GM21381 (cell line): ENCODE results near the gene RNF141.

ENCODE experiments used
- ATAC-seq: cut with Tn5 transposase; IDR thresholded peaks from one replicate; pipeline ENCODE4 v1.9.1; 2021; ENCODE audit warnings: mild to moderate bottlenecking, moderate library complexity; ENCODE audit not compliant: unreplicated experiment

Gene RNF141

GRCh38 chr11:10561947-10562346, 21.0 kb upstream of the RNF141 start:
- no peak for ATAC-seq

GRCh38 chr11:10561043-10561818, 20.2 kb upstream of the RNF141 start:
- no peak for ATAC-seq

- ATAC-seq = no peak
These were observed 17.3 kb upstream of the RNF141 start for GRCh38 chr11:10558288-10558687.

GRCh38 chr11:10556590-10556989, 15.6 kb upstream of the RNF141 start:
- no peak for ATAC-seq

GRCh38 chr11:10551845-10552352, 10.9 kb upstream of the RNF141 start:
- no peak for ATAC-seq

GRCh38 chr11:10551290-10551592, 10.3 kb upstream of the RNF141 start:
- ATAC-seq = no peak

DNA sequence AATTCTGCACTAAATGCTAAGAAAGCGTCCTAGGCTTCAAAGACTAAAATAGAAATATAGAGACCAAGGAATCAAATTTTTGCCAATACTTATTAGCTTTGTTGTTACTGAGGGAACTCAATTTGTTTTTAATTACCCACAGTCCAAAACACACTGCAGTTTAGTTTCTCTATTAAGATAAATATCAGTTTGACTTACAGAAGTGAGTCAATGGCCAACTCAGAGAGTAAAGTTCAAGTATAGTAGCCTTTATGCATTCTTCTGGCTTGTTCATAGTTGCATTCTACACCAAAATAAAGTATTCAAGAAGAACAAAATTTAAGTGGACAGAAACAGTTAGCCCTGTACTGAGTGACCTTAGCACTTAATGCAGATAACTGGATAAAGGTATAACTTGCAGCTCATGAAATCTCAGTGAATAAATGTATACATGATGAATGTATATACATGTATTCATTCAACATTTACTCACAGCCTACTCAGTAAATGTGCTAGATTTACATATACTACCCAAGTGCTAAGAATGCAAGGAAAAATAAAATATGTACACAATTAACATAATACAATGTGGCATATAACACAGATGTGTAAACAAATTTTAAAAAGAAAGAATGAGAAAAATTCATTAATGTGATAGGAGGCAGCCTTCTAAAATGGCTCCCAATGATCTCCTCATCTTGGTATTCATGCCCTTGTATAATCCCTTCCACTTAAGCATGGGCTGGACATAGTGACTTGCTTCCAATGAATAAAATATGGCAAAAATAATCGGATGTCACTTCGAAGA, 9.7 kb upstream of the RNF141 start:
- no peak for ATAC-seq

DNA sequence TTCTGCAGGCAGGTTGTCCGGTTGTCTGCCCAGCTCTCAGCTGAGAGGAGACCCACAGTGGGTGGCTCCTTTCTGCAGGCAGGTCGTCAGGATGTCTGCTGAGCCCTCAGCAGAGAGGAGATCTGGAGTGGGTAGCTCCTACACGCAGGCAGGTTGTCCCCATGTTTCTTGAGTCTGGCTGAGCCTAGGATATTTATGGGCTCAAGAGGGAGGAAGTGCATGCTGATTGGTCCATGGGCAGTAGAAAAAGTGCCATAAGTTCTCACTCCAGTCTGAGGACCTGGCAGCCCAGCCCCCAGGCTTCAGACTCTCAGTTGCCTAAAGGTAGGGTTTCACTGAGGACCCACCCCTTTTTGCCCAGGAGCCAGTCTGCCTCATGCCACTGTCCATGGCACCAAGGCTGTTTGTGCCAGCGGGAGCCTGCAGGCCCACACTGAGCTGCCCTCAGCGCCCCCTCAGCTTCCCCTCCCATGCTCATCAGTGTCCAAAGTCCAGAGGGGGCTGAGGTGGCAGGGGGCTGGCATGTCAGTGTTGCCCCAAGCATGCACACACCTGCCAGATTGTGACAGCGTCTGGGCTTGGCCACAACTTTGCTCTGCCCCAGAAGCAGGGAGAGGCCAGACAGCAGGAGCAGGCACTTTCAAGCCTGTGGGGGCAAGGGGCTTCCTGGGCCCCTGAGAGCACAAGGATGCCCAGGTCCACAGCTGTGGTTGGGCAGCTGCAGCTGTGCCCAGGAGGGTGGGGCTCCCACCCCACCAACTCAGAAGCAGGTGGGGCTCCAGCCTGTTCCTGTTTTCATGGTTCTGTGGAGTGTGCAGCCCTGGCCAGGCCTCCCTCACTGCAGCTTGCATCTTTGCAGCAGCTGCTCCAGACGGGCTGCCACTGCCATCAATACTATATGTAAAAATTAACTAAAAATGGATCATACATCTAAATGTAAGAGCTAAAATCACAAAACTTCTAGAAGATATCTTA, 3.8 kb upstream of the RNF141 start:
- no peak for ATAC-seq

DNA sequence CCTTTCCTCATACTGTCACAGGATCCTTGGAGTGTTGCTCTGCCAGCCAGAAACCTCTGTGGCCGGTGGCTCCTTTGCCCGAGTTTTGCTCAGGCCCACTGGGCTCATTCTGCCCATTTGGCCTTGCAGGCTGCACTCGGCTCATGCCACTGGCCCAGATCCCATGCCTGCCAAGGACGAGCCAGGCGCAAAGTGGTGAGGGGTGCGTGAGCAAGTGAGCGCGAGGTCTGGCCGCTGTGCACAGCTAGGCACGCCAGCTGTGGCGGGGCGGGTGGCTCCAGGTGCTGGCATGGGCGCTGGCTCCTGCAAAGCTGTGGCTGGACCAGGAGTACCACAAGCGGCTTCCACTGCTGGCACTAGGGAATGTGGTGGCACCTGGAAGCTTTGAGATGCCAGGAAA, 2.8 kb upstream of the RNF141 start:
- ATAC-seq = no peak

DNA sequence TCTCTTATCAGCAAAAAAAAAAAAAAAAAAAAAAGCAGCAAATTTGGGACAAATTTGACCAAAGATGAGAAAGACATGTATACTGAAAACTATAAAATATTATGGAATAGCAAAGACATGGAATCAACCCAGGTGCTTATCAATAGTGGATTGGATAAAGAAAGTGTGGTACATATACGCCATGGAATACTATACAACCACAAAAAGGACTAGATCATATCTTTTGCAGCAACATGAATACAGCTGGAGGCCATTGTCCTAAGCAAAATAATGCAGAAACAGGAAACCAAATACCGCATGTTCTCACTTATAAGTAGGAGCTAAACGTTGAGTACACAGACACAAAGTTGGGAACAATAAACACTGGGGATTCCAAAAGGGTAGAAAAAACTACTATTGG, 1.8 kb upstream of the RNF141 start:
- ATAC-seq = no peak

DNA sequence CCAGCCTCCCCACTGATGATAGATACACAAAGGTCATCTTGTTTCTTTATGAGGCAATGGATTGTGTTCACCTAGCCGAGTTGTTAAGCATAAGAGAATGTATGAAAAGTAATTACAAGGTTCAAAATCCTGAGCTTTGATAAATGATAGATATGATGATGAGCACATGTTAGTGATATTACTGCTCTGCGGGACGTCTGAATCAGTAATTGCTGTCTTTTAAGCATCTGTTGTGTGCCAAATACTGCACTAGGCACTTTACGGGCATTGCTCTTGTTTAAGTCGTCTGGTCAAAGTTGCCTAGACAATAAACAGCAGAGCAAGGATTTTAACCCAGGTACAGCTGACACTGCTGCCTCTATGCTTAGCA, 559 bp upstream of the RNF141 start:
- no peak for ATAC-seq

GRCh38 chr11:10540546-10540914, 457 bp downstream of the RNF141 start:
- peak; percentile 33 for ATAC-seq

- no peak for ATAC-seq
These were observed 1.6 kb downstream of the RNF141 start for GRCh38 chr11:10539339-10539738.

DNA sequence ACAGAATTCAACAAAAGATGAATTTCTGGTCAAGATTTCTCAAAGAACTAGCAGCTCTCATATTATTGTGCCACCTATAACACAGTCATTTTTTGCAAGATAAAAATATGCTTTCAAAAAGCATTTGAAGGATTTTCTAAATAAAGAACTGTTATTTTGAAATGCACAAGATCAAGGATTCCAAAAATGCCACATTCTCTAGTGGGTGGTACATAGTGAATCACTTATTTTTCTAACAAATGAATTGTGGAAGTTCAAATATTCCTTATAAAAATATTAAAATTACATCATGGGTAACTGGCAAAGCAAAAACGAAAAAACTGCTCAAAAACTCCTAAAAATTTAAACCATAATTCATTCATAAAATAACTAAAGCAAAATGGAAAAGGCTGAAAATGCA, 2.1 kb downstream of the RNF141 start:
- no peak for ATAC-seq

DNA sequence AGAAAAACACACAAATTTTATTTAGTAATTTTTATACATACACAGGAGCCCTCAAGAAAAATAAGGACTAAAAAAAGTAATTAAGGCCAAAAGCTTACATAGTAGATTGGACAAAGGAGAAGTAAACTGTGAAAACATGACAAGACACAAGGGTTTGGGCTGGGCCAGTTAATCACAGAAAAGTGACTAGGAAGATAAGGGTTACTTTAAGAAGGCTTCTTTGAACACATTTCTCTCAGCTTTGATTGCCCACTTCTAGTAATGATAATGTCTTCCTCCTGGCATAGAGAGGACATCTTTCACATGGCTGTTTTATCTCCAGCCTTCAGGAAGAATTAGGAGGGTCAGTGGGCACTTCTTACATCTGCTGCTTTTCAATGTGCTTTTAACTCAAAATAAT, 3.4 kb downstream of the RNF141 start:
- no peak for ATAC-seq

- no peak for ATAC-seq
These were observed 6.7 kb downstream of the RNF141 start for GRCh38 chr11:10534316-10534715.

GRCh38 chr11:10533323-10533722, 7.7 kb downstream of the RNF141 start:
- no peak for ATAC-seq

DNA sequence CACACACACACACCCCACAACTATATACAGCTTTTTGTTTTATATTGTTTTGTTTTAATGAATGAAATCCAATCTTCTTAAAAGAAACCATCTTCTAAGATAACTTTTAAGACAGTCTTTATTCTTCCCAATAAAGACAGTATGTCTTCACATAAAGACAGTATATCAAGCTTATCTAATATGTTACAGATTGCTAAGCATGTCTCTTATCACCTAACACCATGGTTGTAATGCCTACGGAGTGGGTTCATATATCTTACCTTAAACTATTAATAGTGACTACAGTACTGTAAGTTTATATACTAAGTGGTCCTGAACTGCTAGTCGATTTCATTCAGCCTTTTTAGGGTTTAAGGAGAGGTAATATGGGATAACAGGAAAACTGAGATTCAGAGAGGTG, 8.5 kb downstream of the RNF141 start:
- no peak for ATAC-seq

DNA sequence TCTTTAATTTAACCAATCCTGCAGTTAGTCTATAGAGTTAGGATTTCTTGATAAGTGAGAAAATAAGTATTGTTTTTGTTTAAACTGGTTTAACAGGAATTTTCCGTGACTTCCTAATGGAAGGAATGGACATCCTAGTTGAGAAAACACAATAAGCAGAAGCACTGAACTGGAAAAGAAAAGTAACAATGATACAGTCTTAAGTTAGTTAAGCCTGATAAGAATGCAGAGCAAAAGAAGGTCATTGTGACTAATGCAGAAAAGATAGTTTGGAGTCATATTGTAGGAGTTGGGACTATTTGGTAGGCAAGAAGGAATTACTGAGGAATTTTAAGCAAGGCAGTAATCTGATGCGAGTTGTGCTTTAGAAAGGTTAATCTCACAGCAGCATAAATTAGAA, 11.7 kb downstream of the RNF141 start:
- ATAC-seq = no peak

DNA sequence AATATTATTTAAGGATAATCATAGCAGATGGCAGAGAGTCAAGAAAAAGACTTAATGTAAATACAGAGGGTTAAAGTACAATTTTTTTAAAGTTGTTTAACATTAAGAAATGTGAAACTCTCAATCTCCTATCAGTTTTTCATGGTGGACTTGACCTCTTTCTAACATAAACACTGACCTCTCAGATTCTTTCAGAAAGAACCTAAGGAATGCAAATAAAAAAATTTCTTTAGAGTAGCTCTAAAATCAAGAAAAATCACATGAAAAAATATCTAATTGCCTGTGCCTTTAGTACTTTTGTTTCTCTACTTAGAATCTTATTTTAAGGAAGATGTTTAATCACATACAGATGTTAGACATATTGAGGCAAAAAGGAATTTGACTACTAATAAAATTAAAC, 12.9 kb downstream of the RNF141 start:
- ATAC-seq = no peak
